Left renal cortex interstitium (tissue), 4 donors: ENCODE data around the gene PTGER1. TPM values are rescaled to one million over a fixed set of nuclear protein-coding genes. Genes with fewer than 3 reads are reported as not detected.

Source experiments
- DNase-seq, 4 donors: peaks; one replicate each; pipeline ENCODE4 v3.0.0-alpha.2; 2013; ENCODE audit warnings: low read depth in 4 of 4, low spot score in 2 of 4, missing footprints in 1 of 4
- polyA plus RNA-seq, 4 donors: library from polyadenylated mRNA; unstranded; fragments of 120-200 nt; gene quantifications; one replicate each; pipeline ENCODE4 v1.2.1, GENCODE V29; 2013; ENCODE audit not compliant: insufficient read length in 4 of 4

The PTGER1 gene
- polyA plus RNA-seq, 4 donors = 3.2 to 10.2 (median 6.7) TPM

DNA sequence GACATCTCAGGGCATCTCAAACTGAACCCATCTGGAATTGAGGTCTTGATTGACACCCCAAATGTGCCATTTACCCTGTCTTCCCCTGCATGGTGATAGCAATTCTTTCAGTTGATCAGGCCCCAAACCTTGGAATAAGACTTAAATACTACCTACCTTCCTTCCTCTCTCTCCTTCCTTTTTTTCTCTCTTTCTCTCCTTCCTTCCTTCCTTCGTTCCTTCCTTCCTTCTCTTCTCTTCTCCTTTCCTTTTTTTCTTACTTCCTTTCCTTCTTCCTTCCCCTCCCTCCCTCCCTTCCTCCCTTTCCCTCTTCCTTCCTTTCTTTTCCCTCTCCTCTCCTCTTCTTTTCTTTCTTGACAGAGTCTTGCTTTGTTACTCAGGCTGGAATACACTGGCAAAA is 28.1 kb upstream of the PTGER1 start:
- no peak for DNase-seq

- no peak for DNase-seq
These were observed 27.4 kb upstream of the PTGER1 start for GRCh38 chr19:14502334-14503092.

- DNase-seq = no peak
These were observed 22.2 kb upstream of the PTGER1 start for GRCh38 chr19:14497228-14497921.

DNA sequence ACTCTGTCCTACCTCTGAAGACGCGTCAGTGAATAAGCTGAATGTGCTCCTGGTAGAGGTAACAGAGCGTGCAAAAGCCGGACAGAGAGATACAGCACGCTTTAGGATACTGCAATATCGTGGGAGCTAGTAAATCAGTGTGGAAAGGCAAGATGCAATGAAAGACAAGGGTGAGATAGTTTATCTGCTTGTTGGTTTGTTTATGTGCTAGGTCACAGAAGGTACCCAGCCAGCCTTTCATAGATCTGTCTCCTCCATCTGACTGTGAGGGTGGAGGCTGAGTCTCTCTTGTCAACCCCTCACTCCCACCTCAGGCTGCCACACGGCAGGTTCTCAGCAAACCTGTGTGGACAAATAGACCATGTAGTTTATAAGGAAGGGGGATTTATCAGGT is 21.7 kb upstream of the PTGER1 start:
- no peak for DNase-seq

GRCh38 chr19:14496029-14496833 is 21.1 kb upstream of the PTGER1 start, which contains the start of gene GIPC1:
Gene GIPC1 (minus strand): TSS chr19:14496127. CDS start chr19:14482976, 13,151 bp downstream.
- peak; percentile 79 to 96 (median 94) for DNase-seq

- DNase-seq = no peak
These were observed 20.5 kb upstream of the PTGER1 start for GRCh38 chr19:14495672-14496028.

GRCh38 chr19:14494910-14495671 is 19.9 kb upstream of the PTGER1 start:
- DNase-seq = no peak

DNA sequence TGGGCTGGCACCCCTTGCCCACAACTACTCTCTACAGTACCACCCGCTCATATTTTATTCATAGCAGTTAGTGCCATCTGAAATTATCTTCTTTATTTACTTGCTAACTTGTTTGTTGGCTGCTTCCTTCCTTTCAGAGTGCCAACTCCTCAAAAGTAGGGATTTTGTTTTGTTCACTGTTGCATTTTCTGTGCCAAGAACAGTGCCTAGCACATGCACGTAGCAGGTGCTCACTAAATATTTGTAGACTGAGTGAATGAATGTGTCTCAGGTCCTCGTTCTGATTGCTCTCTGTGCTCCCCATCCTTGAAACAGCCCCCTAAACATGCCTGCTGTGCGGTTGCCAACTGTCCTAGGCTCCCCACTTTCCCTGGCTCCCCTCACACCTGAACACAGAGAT is 19.3 kb upstream of the PTGER1 start:
- no peak for DNase-seq

- DNase-seq = no peak
These were observed 17.7 kb upstream of the PTGER1 start for GRCh38 chr19:14492756-14493337.

GRCh38 chr19:14487370-14488125 is 12.4 kb upstream of the PTGER1 start:
- no peak for DNase-seq

DNA sequence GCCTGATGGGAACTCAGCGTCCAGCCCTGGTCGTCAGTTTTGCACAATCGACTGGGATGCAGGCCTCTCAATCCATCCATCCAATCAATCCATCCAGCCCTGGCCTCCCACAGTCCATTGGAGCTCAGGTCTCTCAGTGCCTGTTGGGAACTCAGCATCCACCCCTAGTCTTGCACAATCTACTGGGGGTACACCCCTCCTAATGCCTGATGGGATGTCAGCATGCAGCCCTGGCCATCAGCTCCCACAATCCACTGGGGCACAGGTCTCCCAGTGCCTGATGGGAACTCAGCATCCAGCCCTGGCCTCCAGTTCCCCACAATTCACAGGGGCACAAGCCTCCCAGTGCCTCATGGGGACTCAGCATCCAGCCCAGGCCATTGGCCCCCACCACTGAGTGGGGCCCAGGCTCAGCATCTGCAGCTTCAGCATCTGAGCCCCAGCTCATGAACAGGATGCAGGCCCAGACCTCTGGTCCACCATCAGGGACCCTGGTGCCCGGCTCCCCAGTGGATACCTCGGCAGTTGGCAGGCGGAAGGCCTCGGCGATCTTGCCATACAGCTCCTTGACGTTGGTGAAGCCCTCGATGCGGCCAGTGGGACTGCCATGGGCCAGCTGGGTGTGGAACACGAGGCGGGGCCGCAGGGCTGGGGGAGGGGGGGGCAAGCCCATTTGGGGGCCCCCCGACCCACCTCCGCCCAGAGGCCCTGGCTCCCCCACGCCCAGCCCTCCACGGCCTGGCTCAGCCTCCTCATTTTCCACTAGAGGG is 7.2 kb upstream of the PTGER1 start:
- DNase-seq = no peak

DNA sequence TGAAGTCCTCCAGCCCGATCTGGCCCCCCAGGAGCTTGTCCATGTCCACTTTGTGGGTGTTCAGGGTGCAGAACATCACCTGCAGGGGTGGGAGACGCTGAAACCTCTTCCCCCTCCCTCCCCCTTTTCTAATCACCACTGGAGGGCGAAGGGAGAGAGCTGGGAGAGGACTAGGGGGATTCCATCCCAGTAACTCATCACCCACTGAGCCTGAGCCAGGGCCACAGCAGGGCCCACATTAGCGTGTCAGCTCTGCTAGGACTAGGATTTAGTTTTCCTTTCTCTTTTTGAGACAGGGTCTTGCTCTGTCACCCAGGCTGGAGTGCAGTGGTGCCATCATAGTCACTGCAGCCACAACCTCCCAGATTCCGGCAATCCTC is 5.5 kb upstream of the PTGER1 start:
- no peak for DNase-seq

- no peak for DNase-seq
These were observed 5.0 kb upstream of the PTGER1 start for GRCh38 chr19:14479975-14480699.

GRCh38 chr19:14479309-14479974 is 4.3 kb upstream of the PTGER1 start:
- DNase-seq = no peak

- no peak for DNase-seq
These were observed 3.0 kb upstream of the PTGER1 start for GRCh38 chr19:14478113-14478545.

DNA sequence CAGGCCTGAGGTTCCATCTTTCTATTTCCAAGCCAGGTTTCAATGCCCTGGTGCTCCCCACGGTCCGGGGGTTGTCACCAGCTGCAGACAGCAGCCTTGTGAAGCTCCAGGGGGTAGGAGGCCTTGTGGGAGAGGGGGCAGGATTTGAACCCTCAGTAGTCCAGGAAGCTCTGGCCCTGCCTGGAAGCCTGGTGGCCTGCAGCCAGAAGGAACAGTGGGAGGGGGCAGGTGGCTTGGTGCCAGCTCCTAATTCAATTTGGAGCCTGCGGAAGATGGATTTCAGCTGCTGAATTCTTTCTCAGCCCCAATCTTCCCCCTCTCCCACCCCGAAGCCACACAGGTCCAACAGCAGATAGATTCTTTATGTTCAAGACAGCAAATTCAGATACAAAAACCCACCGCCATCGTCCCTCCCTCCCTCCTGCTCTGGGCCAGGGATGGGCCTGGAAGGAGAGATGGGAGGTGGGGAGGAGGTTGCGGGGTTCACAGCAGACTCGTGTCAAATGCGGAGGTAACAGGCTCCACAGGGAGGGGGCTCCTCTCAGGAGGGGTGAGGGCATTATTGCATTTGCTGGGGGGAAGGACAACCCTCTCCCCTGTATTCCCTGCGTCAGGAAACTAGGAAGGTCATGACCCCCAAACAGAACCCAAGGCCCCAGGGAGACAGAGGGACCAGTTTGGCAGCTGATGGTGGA is 2.4 kb upstream of the PTGER1 start:
- DNase-seq = peak in 2 of 4 donors; percentile 68 to 70
